HCT116 (cell line): ENCODE results near the gene SEZ6.

Experiments
- CEBPB ChIP-seq: IDR thresholded peaks from 2 replicates; pipeline ENCODE4 v1.6.1; 2012; ENCODE audit warnings: low read depth
- EZH2 ChIP-seq: fragments of 200-600 bp; sonication (generic); IDR thresholded peaks from 2 replicates; pipeline ENCODE4 v1.6.1; 2017; ENCODE audit warnings: antibody characterized with exemption, mixed run types
- POLR2A ChIP-seq: IDR thresholded peaks from 2 replicates; pipeline ENCODE4 v1.7.0; 2011; ENCODE audit warnings: borderline replicate concordance; ENCODE audit not compliant: insufficient read depth, insufficient read length; ENCODE audit errors: extremely low read depth
- POLR2AphosphoS5 ChIP-seq: IDR thresholded peaks from 2 replicates; pipeline ENCODE4 v1.6.1; 2011; ENCODE audit warnings: mild to moderate bottlenecking, low read depth, low read length, moderate library complexity
- TCF7L2 ChIP-seq: IDR thresholded peaks from 2 replicates; pipeline ENCODE4 v1.7.0; 2011; ENCODE audit warnings: borderline replicate concordance, inconsistent platforms; ENCODE audit not compliant: insufficient read depth, insufficient read length; ENCODE audit errors: extremely low read depth
- TF ChIP-seq, protein P1 (sequence below), 3 experiments: fragments of 200-600 bp in 1 of 3; sonication (generic) in 1 of 3; IDR thresholded peaks in 2 of 3; conservative IDR thresholded peaks in 1 of 3; 2 replicates each; pipeline ENCODE4 v1.5.1; 2012 to 2017; ENCODE audit warnings: low read depth in 2 of 3, low read length in 2 of 3, antibody characterized with exemption in 1 of 3, borderline replicate concordance in 1 of 3, control low read depth in 1 of 3, mild to moderate bottlenecking in 1 of 3, mixed read lengths in 1 of 3, mixed run types in 1 of 3, moderate library complexity in 1 of 3; ENCODE audit not compliant: insufficient read depth in 1 of 3
- TF ChIP-seq, protein P2 (sequence below): IDR thresholded peaks from 2 replicates; pipeline ENCODE4 v1.6.1; 2012
- TF ChIP-seq, protein P3 (sequence below): IDR thresholded peaks from 2 replicates; pipeline ENCODE4 v1.6.1; 2012

DNA sequence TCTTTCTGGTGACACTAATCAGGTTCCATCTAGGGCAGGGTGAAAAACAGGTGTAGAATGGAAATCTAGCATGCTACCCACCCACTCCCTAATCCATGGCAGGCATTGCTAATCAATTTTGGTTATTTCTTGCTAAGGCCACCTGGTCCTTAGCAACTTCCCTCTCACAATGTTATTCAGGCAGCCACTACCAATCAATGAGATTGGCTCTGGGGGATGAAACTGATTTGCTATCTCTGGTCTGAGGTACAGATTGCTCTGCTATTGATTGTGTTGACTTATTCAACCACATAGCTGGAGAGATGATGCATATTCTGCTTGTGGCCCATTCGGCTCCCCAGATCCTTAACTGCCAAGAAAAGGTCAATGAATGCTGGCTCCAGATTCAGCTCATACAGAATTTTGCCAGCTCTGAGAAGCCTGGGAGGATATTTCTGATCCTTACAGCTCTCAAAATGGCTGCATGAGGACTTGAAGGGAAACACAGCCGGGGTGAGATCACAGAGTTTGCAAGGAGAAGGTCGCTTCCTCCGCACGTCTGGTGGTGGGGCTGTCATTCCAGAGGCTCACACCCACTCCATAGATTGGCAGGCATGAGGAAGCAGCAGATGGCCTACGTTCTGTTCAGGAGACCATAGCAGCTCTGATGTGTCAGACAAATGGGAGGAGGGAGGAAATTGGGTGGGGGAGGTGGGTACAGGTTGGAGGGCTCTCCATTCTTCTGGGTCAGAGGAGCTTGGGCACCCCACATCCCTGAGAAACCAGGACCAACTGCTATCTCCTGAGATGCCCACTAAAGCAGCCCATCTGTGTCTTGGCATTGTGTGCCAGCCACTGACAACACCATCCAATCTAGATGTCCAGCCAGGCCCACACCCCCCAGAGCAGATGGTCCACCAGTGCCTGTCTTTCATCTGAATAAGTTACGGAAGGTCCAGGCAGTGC, 22.3 kb downstream of the SEZ6 start:
- TF ChIP-seq, protein P1, sequence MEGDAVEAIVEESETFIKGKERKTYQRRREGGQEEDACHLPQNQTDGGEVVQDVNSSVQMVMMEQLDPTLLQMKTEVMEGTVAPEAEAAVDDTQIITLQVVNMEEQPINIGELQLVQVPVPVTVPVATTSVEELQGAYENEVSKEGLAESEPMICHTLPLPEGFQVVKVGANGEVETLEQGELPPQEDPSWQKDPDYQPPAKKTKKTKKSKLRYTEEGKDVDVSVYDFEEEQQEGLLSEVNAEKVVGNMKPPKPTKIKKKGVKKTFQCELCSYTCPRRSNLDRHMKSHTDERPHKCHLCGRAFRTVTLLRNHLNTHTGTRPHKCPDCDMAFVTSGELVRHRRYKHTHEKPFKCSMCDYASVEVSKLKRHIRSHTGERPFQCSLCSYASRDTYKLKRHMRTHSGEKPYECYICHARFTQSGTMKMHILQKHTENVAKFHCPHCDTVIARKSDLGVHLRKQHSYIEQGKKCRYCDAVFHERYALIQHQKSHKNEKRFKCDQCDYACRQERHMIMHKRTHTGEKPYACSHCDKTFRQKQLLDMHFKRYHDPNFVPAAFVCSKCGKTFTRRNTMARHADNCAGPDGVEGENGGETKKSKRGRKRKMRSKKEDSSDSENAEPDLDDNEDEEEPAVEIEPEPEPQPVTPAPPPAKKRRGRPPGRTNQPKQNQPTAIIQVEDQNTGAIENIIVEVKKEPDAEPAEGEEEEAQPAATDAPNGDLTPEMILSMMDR (IDR thresholded peaks at IDR 0.05 in 2 of 3, conservative IDR thresholded peaks at IDR 0.05 in 1 of 3; ENCODE audit: borderline replicate concordance in 1 of 3, insufficient read depth in 1 of 3, low read depth in 2 of 3, low read length in 2 of 3): no peak
- TF ChIP-seq POLR2A (no peak), EZH2 (no peak), CEBPB (no peak), POLR2AphosphoS5 (no peak), TCF7L2 (no peak)
- TF ChIP-seq, protein P2, sequence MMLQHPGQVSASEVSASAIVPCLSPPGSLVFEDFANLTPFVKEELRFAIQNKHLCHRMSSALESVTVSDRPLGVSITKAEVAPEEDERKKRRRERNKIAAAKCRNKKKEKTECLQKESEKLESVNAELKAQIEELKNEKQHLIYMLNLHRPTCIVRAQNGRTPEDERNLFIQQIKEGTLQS: no peak
- TF ChIP-seq, protein P3, sequence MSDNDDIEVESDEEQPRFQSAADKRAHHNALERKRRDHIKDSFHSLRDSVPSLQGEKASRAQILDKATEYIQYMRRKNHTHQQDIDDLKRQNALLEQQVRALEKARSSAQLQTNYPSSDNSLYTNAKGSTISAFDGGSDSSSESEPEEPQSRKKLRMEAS: no peak
